Chondrocyte (in vitro differentiated cells): ENCODE data around the gene CDCA3. TPM values are rescaled to one million over a fixed set of nuclear protein-coding genes. Genes with fewer than 3 reads are reported as not detected.

Experiments
- DNase-seq: peaks from one replicate; pipeline ENCODE4 v3.0.0; 2021; ENCODE audit warnings: mixed read lengths, low spot score
- H3K27ac Mint-ChIP-seq: one replicate; pipeline ENCODE4 v1.8.0; 2021; ENCODE audit warnings: mild to moderate bottlenecking, moderate library complexity, mixed read lengths; ENCODE audit not compliant: unreplicated experiment
- H3K27me3 Mint-ChIP-seq: 2 replicates; pipeline ENCODE4 v1.8.0; 2021; ENCODE audit warnings: low read depth, mixed read lengths
- H3K36me3 Mint-ChIP-seq: 2 replicates; pipeline ENCODE4 v1.8.0; 2021; ENCODE audit warnings: low read depth, mixed read lengths
- H3K4me1 Mint-ChIP-seq: 2 replicates; pipeline ENCODE4 v1.8.0; 2021; ENCODE audit warnings: low read depth, mild to moderate bottlenecking, mixed read lengths
- H3K4me3 Mint-ChIP-seq: one replicate; pipeline ENCODE4 v1.8.0; 2021; ENCODE audit warnings: mild to moderate bottlenecking, moderate library complexity, mixed read lengths; ENCODE audit not compliant: unreplicated experiment
- H3K9me3 Mint-ChIP-seq: 2 replicates; pipeline ENCODE4 v1.8.0; 2021; ENCODE audit warnings: low read depth, mixed read lengths
- total RNA-seq: library from RNA; stranded (reverse); gene quantifications from 3 replicates; pipeline ENCODE4 v1.2.1, GENCODE V29; 2021
- TF ChIP-seq, protein P1 (sequence below): fragments of 200-600 bp; sonication (generic); IDR thresholded peaks from 2 replicates; pipeline ENCODE4 v1.5.0; 2021; ENCODE audit warnings: antibody characterized with exemption, mild to moderate bottlenecking, moderate library complexity

Gene CDCA3
- total RNA-seq, 1 donor from 2014 or later, result 5.6 TPM

DNA sequence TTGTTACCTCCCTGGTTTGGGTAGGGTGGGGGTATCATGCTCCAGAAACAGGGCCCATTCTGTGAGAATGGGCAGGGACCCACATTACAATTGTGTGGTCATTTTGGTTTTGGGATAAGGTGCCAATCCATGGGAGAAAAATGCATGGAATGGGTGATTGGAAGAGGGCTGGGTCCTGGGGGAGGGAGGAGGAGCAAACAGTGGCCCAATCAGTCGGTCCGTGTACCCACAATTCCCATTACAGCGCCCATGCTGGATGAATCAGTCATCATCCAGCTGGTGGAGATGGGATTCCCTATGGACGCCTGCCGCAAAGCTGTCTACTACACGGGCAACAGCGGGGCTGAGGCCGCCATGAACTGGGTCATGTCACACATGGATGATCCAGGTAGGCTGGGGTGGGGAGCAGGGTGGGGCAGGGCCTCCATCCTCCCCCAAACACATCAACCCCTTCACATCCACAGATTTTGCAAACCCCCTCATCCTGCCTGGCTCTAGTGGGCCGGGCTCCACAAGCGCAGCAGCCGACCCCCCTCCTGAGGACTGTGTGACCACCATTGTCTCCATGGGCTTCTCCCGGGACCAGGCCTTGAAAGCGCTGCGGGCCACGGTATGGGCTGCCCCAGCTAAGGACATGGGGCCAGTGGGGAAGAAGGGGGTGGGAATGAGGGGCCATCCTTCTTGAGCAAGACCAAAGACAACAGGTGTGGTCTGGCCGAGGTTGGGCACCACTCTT is 12.7 kb upstream of the CDCA3 start:
- Mint-ChIP-seq H3K9me3 (no peaks in the 10 kb centered on the region), H3K27me3 (no peaks in the 10 kb centered on the region), H3K27ac (no peak overlapping the region), H3K36me3 (peaks cover 37% of the 10 kb centered on the region), H3K4me3 (no peak overlapping the region), H3K4me1 (peaks cover 16% of the 10 kb centered on the region)
- peak; percentile 84 for DNase-seq
- TF ChIP-seq, protein P1, sequence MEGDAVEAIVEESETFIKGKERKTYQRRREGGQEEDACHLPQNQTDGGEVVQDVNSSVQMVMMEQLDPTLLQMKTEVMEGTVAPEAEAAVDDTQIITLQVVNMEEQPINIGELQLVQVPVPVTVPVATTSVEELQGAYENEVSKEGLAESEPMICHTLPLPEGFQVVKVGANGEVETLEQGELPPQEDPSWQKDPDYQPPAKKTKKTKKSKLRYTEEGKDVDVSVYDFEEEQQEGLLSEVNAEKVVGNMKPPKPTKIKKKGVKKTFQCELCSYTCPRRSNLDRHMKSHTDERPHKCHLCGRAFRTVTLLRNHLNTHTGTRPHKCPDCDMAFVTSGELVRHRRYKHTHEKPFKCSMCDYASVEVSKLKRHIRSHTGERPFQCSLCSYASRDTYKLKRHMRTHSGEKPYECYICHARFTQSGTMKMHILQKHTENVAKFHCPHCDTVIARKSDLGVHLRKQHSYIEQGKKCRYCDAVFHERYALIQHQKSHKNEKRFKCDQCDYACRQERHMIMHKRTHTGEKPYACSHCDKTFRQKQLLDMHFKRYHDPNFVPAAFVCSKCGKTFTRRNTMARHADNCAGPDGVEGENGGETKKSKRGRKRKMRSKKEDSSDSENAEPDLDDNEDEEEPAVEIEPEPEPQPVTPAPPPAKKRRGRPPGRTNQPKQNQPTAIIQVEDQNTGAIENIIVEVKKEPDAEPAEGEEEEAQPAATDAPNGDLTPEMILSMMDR, result no peak

DNA sequence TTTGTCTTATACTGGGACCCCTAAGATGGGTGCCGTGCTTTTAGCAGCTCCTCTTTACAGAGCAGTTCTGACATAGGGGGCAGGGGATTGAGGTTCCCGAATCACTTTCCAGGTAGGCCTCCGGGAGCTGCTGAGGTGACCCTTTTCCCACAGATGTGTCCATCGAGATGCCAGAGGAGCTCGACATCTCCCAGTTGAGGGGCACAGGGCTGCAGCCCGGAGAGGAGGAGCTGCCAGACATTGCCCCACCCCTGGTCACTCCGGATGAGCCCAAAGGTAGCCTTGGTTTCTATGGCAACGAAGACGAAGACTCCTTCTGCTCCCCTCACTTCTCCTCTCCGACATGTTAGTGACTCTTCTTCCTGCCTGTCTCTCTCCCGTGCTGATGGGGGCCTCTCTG is 11.9 kb upstream of the CDCA3 start:
- TF ChIP-seq, protein P1, result no peak
- peak; percentile 60 for DNase-seq
- Mint-ChIP-seq H3K4me3 (no peak overlapping the region), H3K27ac (no peak overlapping the region), H3K9me3 (no peaks in the 10 kb centered on the region), H3K36me3 (peaks cover 39% of the 10 kb centered on the region), H3K4me1 (peaks cover 8% of the 10 kb centered on the region), H3K27me3 (no peaks in the 10 kb centered on the region)

DNA sequence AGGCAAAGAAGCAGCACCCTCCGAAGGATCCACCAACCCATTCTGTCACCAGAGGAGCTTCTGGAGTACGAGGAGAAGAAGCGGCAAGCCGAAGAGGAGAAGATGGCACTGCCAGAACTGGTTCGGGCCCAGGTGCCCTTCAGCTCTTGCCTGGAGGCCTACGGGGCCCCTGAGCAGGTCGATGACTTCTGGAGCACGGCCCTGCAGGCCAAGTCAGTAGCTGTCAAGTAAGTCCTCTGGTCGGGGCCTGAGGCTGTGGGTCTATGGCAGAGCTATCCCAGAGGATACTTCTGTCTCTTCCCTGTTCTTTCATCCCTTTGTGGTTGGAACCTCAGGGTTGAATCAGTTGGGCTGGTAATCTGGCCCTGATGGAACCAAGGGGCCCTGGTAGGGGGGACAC is 10.3 kb upstream of the CDCA3 start:
- no peak overlapping the region for H3K27ac Mint-ChIP-seq
- H3K4me1 Mint-ChIP-seq, result peaks cover under 1% of the 10 kb centered on the region
- TF ChIP-seq, protein P1, result no peak
- H3K27me3 Mint-ChIP-seq, result no peaks in the 10 kb centered on the region
- no peaks in the 10 kb centered on the region for H3K9me3 Mint-ChIP-seq
- H3K4me3 Mint-ChIP-seq, result no peak overlapping the region
- peaks cover 52% of the 10 kb centered on the region for H3K36me3 Mint-ChIP-seq
- DNase-seq, result peak; percentile 77

DNA sequence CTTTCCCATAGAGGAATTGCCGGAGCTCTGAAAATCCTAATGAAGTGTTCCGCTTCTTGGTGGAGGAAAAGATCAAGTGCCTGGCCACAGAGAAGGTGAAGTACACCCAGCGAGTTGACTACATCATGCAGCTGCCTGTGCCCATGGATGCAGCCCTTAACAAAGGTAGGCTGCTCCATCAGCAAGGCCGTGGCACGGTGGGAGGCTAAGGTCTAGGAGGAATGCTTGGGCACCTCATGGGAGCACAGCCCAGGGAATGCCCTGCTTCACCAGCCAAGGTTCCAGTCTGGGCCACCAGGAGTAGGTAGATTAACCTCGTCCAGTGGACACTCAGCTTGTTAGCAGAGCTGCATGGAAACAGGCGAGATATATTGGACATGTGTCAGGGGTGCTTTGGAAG is 9.9 kb upstream of the CDCA3 start:
- H3K27me3 Mint-ChIP-seq, result no peaks in the 10 kb centered on the region
- peaks cover 52% of the 10 kb centered on the region for H3K36me3 Mint-ChIP-seq
- no peak overlapping the region for H3K4me3 Mint-ChIP-seq
- H3K4me1 Mint-ChIP-seq, result no peaks in the 10 kb centered on the region
- peak; percentile 57 for DNase-seq
- TF ChIP-seq, protein P1, result no peak
- H3K9me3 Mint-ChIP-seq, result no peaks in the 10 kb centered on the region
- H3K27ac Mint-ChIP-seq, result no peak overlapping the region

DNA sequence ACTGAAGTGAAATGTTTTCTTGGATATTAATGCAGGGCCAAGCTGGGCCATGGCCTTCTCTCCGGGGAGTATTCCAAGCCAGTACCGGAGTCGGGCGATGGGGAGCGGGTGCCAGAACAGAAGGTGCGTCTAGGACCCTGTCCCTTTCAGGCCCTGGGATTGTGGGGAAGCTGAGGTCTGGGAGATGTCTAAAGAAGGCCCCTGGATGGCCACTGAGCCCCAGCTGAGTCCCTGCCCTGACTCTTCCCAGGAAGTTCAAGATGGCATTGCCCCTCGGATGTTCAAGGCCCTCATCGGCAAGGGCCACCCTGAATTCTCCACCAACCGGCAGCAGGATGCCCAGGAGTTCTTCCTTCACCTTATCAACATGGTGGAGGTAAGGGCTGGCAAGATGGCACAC is 9.0 kb upstream of the CDCA3 start:
- Mint-ChIP-seq H3K9me3 (no peaks in the 10 kb centered on the region), H3K36me3 (peaks cover 49% of the 10 kb centered on the region), H3K27ac (no peak overlapping the region), H3K27me3 (no peaks in the 10 kb centered on the region), H3K4me3 (no peak overlapping the region), H3K4me1 (no peaks in the 10 kb centered on the region)
- TF ChIP-seq, protein P1, result no peak
- peak; percentile 52 for DNase-seq
